ENCODE measurements around the gene USP34.
"Not testable (repeated sequence)": the region's sequence is repeated elsewhere in the genome, so short reads cannot be mapped to it uniquely, and the experiment has no call there.

USP34 gene

GRCh38 chr2:61470965-61471904, at the start of gene USP34:
Gene USP34 (minus strand): TSS chr2:61471087. CDS start chr2:61470692, 395 bp downstream.
- peak within 1 kb of the TSS; percentile 92 for H3K4me3 ChIP-seq (ENCODE audit: low read depth, low read length)

DNA sequence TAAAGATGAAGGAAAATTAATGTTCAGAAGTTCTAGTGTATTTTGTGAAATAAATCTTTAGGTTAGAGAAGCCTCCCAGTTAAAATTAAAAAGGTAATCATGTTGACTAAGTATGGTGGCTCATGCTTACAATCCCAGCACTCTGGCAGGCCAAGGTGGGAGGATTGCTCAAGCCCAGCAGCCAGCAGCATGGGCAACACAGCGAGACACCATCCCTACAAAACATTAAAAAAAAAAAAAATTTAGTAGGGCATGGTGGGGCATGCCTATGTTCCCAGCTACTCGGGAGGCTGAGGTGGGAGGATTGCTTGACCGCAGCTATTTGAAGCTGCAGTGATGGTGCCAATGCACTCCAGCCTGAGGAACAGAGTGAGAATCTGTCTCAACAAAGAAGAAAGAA, 49.4 kb upstream of the USP34 start:
- no peak overlapping the region for H3K4me3 ChIP-seq (ENCODE audit: low read depth, low read length)

GRCh38 chr2:61512768-61513398, 42.0 kb upstream of the USP34 start:
- no peak overlapping the region for H3K4me3 ChIP-seq (ENCODE audit: low read depth, low read length)

- H3K4me3 ChIP-seq (ENCODE audit: low read depth, low read length): no peak overlapping the region
Observed at GRCh38 chr2:61510674-61511671, 40.1 kb upstream of the USP34 start.

DNA sequence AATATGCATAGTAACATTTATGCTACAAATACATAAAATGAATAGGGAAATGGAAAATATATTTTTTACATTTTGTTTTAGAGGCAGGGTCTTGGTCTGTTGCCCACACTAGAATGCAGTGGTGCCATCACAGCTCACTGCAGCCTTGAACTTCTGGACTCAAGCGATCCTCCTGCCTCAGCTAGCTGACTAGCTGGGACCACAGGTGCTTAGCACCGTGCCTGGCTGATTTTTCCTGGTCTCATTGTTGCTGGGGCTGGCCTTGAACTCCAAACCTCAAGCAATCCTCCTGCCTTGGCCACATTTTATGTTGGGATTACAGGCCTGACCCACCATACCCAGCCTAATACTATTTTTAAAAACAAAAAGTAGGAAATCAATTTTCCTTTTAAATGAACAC, 34.1 kb upstream of the USP34 start:
- no peak overlapping the region for H3K4me3 ChIP-seq (ENCODE audit: low read depth, low read length)

- no peak overlapping the region for H3K4me3 ChIP-seq (ENCODE audit: low read depth, low read length)
Observed at GRCh38 chr2:61499060-61499459, 28.2 kb upstream of the USP34 start.

- H3K4me3 ChIP-seq (ENCODE audit: low read depth, low read length): no peak overlapping the region
Observed at GRCh38 chr2:61493523-61493942, 22.6 kb upstream of the USP34 start.

DNA sequence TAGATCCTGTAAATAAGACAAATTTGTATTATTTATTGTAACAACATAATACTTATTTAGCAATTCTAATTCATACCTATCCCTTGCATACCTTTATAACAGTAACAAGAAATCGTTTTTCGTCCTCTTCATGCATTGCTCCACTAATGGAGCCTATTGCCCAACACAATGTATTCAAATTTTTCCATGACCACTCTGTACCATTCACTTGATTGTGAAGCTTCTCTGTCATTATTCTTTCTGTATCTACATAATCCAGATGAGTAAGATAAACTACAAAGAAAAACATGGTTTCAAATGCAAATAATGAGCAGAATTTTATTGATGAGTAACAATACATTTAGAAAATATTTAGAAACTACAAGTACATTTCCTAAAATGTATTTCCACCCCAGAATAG, 21.6 kb upstream of the USP34 start:
- no peak overlapping the region for H3K4me3 ChIP-seq (ENCODE audit: low read depth, low read length)

GRCh38 chr2:61485281-61485680, 14.4 kb upstream of the USP34 start:
- H3K4me3 ChIP-seq (ENCODE audit: low read depth, low read length): no peak overlapping the region

DNA sequence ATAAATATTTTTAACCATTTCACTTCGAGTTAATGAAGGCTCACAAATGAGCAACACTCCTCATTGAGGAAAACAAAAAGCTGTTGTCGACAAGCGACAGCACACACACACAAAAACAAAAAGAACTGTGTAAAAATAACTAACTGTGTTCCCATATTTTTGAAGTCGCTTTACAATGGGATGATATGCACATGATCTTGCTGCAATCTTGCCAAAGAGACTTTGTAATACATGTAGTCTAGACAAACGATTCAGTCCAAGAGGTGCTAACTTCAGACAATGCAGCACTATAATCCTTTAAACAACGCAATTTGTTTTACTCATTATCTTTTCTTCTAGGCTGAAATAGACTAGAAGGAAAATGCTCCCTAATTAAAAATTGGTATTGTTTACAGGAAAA, 7.2 kb upstream of the USP34 start:
- no peak overlapping the region for H3K4me3 ChIP-seq (ENCODE audit: low read depth, low read length)

DNA sequence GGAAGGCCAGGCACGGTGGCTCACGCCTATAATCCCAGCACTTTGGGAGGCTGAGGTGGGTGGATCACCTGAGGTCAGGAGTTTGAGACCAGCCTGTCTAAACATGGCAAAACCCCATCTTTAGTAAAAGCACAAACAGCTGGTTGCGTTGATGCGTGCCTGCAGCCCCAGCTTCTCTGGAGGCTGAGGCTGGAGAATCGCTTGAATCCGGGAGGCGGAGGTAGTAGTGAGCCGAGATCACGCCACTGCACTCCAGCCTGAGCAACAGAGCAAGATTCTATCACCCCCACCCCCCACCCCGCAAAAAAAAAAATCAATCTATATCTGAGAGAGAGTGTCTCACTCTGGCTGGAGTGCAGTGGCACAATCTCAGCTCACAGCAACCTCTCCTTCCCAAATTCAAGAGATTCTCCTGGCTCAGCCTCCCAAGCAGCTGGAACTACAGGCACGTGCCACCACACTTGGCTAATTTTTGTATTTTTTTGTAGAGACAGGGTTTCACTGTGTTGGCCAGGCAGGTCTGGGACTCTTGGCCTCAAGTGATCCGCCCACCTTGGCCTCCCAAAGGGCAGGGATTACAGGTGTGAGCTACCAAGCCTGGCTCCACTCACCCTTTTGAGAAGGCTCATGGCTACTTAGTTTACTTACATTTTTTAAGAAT, 6.2 kb upstream of the USP34 start:
- not testable (repeated sequence) for H3K4me3 ChIP-seq (ENCODE audit: low read depth, low read length)

GRCh38 chr2:61471905-61472805, 1.3 kb upstream of the USP34 start:
- peak overlapping the region; percentile 92 for H3K4me3 ChIP-seq (ENCODE audit: low read depth, low read length)

DNA sequence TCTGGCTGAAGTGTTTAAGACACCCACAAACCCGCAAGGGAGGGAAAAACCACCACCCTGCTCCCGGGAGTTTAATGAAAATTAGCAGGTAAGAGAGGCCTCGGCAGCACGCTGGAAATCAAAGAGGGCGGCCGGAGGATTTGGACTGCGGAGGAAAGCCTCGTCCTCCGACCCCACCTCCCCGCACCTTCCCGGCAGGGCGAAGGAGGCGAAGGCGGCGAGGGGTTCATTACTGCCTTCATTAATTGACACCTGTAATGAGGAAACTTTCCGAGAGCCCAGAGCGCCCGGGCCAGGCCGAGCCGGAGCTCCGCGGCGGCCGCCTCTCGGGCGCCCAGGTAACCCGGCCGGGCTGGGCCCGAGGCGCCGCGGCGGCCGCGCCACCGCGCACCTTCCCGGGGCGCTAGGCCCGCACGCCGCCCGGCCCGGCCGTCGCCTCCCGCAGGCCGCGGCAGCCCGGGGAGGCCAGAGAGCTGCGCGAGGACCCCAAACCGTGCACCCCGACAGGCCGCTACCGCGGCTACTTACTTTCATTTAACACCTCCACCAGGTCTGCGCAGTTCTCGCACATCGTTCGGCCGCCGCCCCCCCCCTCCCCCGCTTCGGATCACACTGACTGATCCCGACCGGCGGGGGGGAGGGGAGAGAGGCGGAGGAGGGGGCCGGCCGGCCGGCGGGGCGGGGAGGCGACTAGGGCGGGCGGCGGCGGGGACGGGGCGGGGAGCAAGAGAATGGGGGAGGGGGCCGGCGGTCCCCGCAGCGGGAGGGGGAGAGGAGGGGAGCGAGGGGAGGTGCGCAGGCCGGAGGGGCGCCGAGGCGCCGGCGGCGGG, 550 bp downstream of the USP34 start:
- H3K4me3 ChIP-seq (ENCODE audit: low read depth, low read length): peak overlapping the region; percentile 75

- H3K4me3 ChIP-seq (ENCODE audit: low read depth, low read length): peak overlapping the region; percentile 75
Observed at GRCh38 chr2:61469424-61470121, 1.3 kb downstream of the USP34 start.

DNA sequence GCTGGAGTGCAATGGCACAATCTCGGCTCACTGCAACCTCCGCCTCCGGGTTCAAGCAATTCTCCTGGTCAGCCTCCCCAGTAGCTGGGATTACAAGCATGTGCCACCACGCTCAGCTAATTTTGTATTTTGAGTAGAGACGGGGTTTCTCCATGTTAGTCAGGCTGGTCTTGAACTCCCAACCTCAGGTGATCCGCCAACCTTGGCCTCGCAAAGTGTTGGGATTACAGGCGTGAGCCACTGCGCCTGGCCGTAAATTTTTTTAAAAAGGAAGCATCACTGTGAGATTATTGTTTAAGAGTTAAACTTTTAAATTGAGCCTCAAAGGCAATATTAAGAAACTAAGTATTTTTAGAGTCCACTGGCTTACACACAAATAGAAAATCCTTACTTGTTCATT, 2.7 kb downstream of the USP34 start:
- not testable (repeated sequence) for H3K4me3 ChIP-seq (ENCODE audit: low read depth, low read length)

- no peak overlapping the region for H3K4me3 ChIP-seq (ENCODE audit: low read depth, low read length)
Observed at GRCh38 chr2:61465045-61465444, 5.8 kb downstream of the USP34 start.

- H3K4me3 ChIP-seq (ENCODE audit: low read depth, low read length): no peak overlapping the region
Observed at GRCh38 chr2:61463769-61464475, 7.0 kb downstream of the USP34 start.
